Loucy (cell line): Measurements from ENCODE around the gene KLHL30.

ENCODE experiments used
- H2AFZ ChIP-seq: fragments of 200-600 bp; sonication (generic); 2 replicates; pipeline ENCODE4 v1.6.0; 2016; ENCODE audit warnings: antibody characterized with exemption, mild to moderate bottlenecking, low read length, moderate library complexity
- H3F3A ChIP-seq: fragments of 200-600 bp; 2 replicates; pipeline ENCODE4 v1.6.0; 2016; ENCODE audit warnings: antibody characterized with exemption, low read depth, mild to moderate bottlenecking
- H3K27me3 ChIP-seq: fragments of 200-600 bp; sonication (generic); 2 replicates; pipeline ENCODE4 v1.6.1; 2014; ENCODE audit warnings: low read length, mild to moderate bottlenecking; ENCODE audit not compliant: insufficient read depth, poor library complexity, severe bottlenecking
- H3K36me3 ChIP-seq: fragments of 200-600 bp; sonication (generic); 2 replicates; pipeline ENCODE4 v1.6.1; 2016; ENCODE audit warnings: low read length; ENCODE audit not compliant: insufficient read depth
- H3K4me1 ChIP-seq: fragments of 200-600 bp; sonication (generic); 2 replicates; pipeline ENCODE4 v1.5.1; 2014; ENCODE audit warnings: low read length, mild to moderate bottlenecking; ENCODE audit not compliant: insufficient read depth, poor library complexity, severe bottlenecking
- H3K4me2 ChIP-seq: fragments of 200-600 bp; sonication (generic); 2 replicates; pipeline ENCODE4 v1.6.0; 2014; ENCODE audit warnings: antibody characterized with exemption, low read length, low read depth, mild to moderate bottlenecking; ENCODE audit not compliant: poor library complexity, severe bottlenecking
- H3K4me3 ChIP-seq: fragments of 200-600 bp; sonication (generic); 2 replicates; pipeline ENCODE4 v1.5.1; 2014; ENCODE audit warnings: low read length, mild to moderate bottlenecking, mixed read lengths; ENCODE audit not compliant: poor library complexity, severe bottlenecking
- H3K79me2 ChIP-seq: fragments of 200-600 bp; sonication (generic); 2 replicates; pipeline ENCODE4 v1.6.1; 2014; ENCODE audit warnings: low read length; ENCODE audit not compliant: insufficient read depth
- H3K9ac ChIP-seq: fragments of 200-600 bp; sonication (generic); 2 replicates; pipeline ENCODE4 v1.6.0; 2014; ENCODE audit warnings: mild to moderate bottlenecking, low read depth, low read length, moderate library complexity; ENCODE audit not compliant: poor library complexity, severe bottlenecking
- H3K9me2 ChIP-seq: fragments of 200-600 bp; sonication (generic); replicated peaks from 2 replicates; pipeline ENCODE4 v1.6.1; 2016; ENCODE audit warnings: low read depth, low read length, mixed read lengths
- H3K9me3 ChIP-seq: fragments of 200-600 bp; sonication (generic); 2 replicates; pipeline ENCODE4 v1.6.1; 2014; ENCODE audit warnings: mild to moderate bottlenecking, antibody characterized with exemption, low read length, low read depth; ENCODE audit not compliant: insufficient read depth
- H4K20me1 ChIP-seq: fragments of 200-600 bp; sonication (generic); 2 replicates; pipeline ENCODE4 v1.6.0; 2014; ENCODE audit warnings: antibody characterized with exemption, low read length, mild to moderate bottlenecking; ENCODE audit not compliant: insufficient read depth, poor library complexity, severe bottlenecking
- CTCF ChIP-seq: fragments of 200-600 bp; sonication (generic); conservative IDR thresholded peaks from 2 replicates; pipeline ENCODE4 v1.5.1; 2014; ENCODE audit warnings: mild to moderate bottlenecking, antibody characterized with exemption, low read length
- EZH2phosphoT487 ChIP-seq: fragments of 200-600 bp; IDR thresholded peaks from 2 replicates; pipeline ENCODE4 v1.6.1; 2018; ENCODE audit warnings: antibody characterized with exemption, mild to moderate bottlenecking, moderate library complexity, borderline replicate concordance

Gene KLHL30

GRCh38 chr2:238125127-238125885 lies 13.2 kb upstream of the KLHL30 start:
- Histone ChIP-seq H3K4me3 (no peak overlapping the region), H3K4me2 (no peak overlapping the region), H3F3A (no peaks in the 10 kb centered on the region), H3K27me3 (no peaks in the 10 kb centered on the region), H3K4me1 (no peaks in the 10 kb centered on the region), H3K9ac (no peak overlapping the region), H3K9me3 (no peaks in the 10 kb centered on the region), H3K36me3 (no peaks in the 10 kb centered on the region), H3K79me2 (no peaks in the 10 kb centered on the region), H3K9me2 (no peaks in the 10 kb centered on the region), H4K20me1 (no peaks in the 10 kb centered on the region), H2AFZ (no peak overlapping the region)
- no peak for TF ChIP-seq CTCF
- no peak for TF ChIP-seq EZH2phosphoT487

- Histone ChIP-seq H3K9me3 (no peaks in the 10 kb centered on the region), H3K36me3 (no peaks in the 10 kb centered on the region), H3K4me1 (no peaks in the 10 kb centered on the region), H3K4me3 (no peak overlapping the region), H3K27me3 (no peaks in the 10 kb centered on the region), H3K79me2 (no peaks in the 10 kb centered on the region), H3K9me2 (no peaks in the 10 kb centered on the region), H3F3A (no peaks in the 10 kb centered on the region), H4K20me1 (no peaks in the 10 kb centered on the region), H3K9ac (no peak overlapping the region), H2AFZ (no peak overlapping the region), H3K4me2 (no peak overlapping the region)
- TF ChIP-seq CTCF: no peak
- no peak for TF ChIP-seq EZH2phosphoT487
These were observed 12.1 kb upstream of the KLHL30 start for GRCh38 chr2:238126338-238126737.

- Histone ChIP-seq H3K36me3 (no peaks in the 10 kb centered on the region), H3K9me2 (no peaks in the 10 kb centered on the region), H3K79me2 (no peaks in the 10 kb centered on the region), H3K4me3 (no peak overlapping the region), H3K4me1 (no peaks in the 10 kb centered on the region), H3K27me3 (no peaks in the 10 kb centered on the region), H3K4me2 (no peak overlapping the region), H3F3A (no peaks in the 10 kb centered on the region), H2AFZ (no peak overlapping the region), H3K9me3 (no peaks in the 10 kb centered on the region), H4K20me1 (no peaks in the 10 kb centered on the region), H3K9ac (no peak overlapping the region)
- TF ChIP-seq CTCF (no peak), EZH2phosphoT487 (no peak)
These were observed 11.7 kb upstream of the KLHL30 start for GRCh38 chr2:238126775-238127164.
